Occipital lobe (tissue), 3 donors: ENCODE data around the gene ANG. TPM values are rescaled to one million over a fixed set of nuclear protein-coding genes. Genes with fewer than 3 reads are reported as not detected.

Experiments
- DNase-seq: peaks from one replicate; lab custom pipeline; 2025; lab: John Stamatoyannopoulos, UW
- small RNA-seq: library from RNA; depleted of rRNA; stranded (forward); fragments of <200 nt; gene quantifications from one replicate; pipeline ENCODE3, GENCODE V24; 2014
- total RNA-seq: library from RNA; depleted of rRNA; stranded (reverse); fragments of >200 nt; gene quantifications from one replicate; pipeline ENCODE4 v1.2.3, GENCODE V29; 2014

Gene ANG
- total RNA-seq, 1 donor from 2014 or later: 0.16 TPM

- no peak for DNase-seq
Measured at GRCh38 chr14:20743556-20743955, 55.0 kb downstream of the ANG start.

Small RNA genes within 50 kb of the gene (small RNA-seq; reads per million reads assigned to genes)
- gene RF00019: not detected

Other genes with a start within 250 kb of the ANG start
- 36.8 TPM for gene OSGEP, start 234.0 kb upstream of the ANG start, total RNA-seq
- gene APEX1, start 233.5 kb upstream of the ANG start, total RNA-seq: 56.9 TPM
- gene PIP4P1, start 227.3 kb upstream of the ANG start, total RNA-seq: 26.0 TPM
- gene PNP, start 219.4 kb upstream of the ANG start, total RNA-seq: 3.1 TPM
- not detected for gene RNASE10, start 183.2 kb upstream of the ANG start, total RNA-seq
- gene RNASE9, start 127.7 kb upstream of the ANG start, total RNA-seq: not detected
- not detected for gene RNASE11, start 100.8 kb upstream of the ANG start, total RNA-seq
- gene RNASE12, start 97.4 kb upstream of the ANG start, total RNA-seq: not detected
- gene OR6S1, start 47.1 kb upstream of the ANG start, total RNA-seq: not detected
- gene RNASE4, start 4.2 kb upstream of the ANG start, total RNA-seq: 2.2 TPM
- not detected for gene EDDM3A, start 57.1 kb downstream of the ANG start, total RNA-seq
- gene EDDM3B, start 79.6 kb downstream of the ANG start, total RNA-seq: not detected
- 1.1 TPM for gene RNASE6, start 92.5 kb downstream of the ANG start, total RNA-seq
- gene RNASE1, start 114.1 kb downstream of the ANG start, total RNA-seq: 9.2 TPM
- not detected for gene RNASE3, start 202.6 kb downstream of the ANG start, total RNA-seq